EL (cell line): ENCODE results near the gene DDRGK1.
A peak's percentile ranks its signal among the peaks of the same experiment; 100 is the strongest.

Experiments used
- DNase-seq: peaks from one replicate; pipeline ENCODE4 v3.0.0-alpha.2; 2016

Gene DDRGK1

GRCh38 chr20:3204124-3204794, at the start of gene DDRGK1:
Gene DDRGK1, minus strand, starts transcription at chr20:3204682. Its CDS starts 55 bp downstream, at chr20:3204627.
- DNase-seq, result peak; percentile 83

GRCh38 chr20:3251806-3252205, 47.3 kb upstream of the DDRGK1 start:
- DNase-seq, result no peak

GRCh38 chr20:3250091-3250504, 45.6 kb upstream of the DDRGK1 start:
- DNase-seq, result no peak

- no peak for DNase-seq
Observed at GRCh38 chr20:3248993-3249347, 44.5 kb upstream of the DDRGK1 start.

GRCh38 chr20:3248167-3248992, 43.9 kb upstream of the DDRGK1 start:
- peak; percentile 37 for DNase-seq

GRCh38 chr20:3247638-3248037, 43.2 kb upstream of the DDRGK1 start:
- DNase-seq, result no peak

- no peak for DNase-seq
Observed at GRCh38 chr20:3246682-3247081, 42.2 kb upstream of the DDRGK1 start.

- no peak for DNase-seq
Observed at GRCh38 chr20:3245711-3246110, 41.2 kb upstream of the DDRGK1 start.

GRCh38 chr20:3245156-3245555, 40.7 kb upstream of the DDRGK1 start:
- no peak for DNase-seq

GRCh38 chr20:3244613-3245012, 40.1 kb upstream of the DDRGK1 start:
- DNase-seq, result no peak

GRCh38 chr20:3243718-3244358, 39.4 kb upstream of the DDRGK1 start:
- no peak for DNase-seq

GRCh38 chr20:3242172-3242692, 37.8 kb upstream of the DDRGK1 start:
- no peak for DNase-seq

GRCh38 chr20:3240776-3241363, 36.4 kb upstream of the DDRGK1 start:
- no peak for DNase-seq

GRCh38 chr20:3239867-3240775, 35.6 kb upstream of the DDRGK1 start:
- peak; percentile 25 for DNase-seq

GRCh38 chr20:3239026-3239866, 34.8 kb upstream of the DDRGK1 start, which contains the start of gene SLC4A11:
Gene SLC4A11, minus strand, starts transcription at chr20:3239190. Its CDS starts 53 bp downstream, at chr20:3239137.
- peak; percentile 77 for DNase-seq

- peak; percentile 56 for DNase-seq
Observed at GRCh38 chr20:3238616-3239025, 34.1 kb upstream of the DDRGK1 start.

GRCh38 chr20:3237958-3238615, 33.6 kb upstream of the DDRGK1 start:
- DNase-seq, result no peak

- no peak for DNase-seq
Observed at GRCh38 chr20:3237011-3237957, 32.8 kb upstream of the DDRGK1 start.

- peak; percentile 55 for DNase-seq
Observed at GRCh38 chr20:3235666-3236324, 31.3 kb upstream of the DDRGK1 start.
